Activated CD4-positive, alpha-beta T cell treated with anti-CD3 and anti-CD28 coated beads for 36 hours (primary cell): ENCODE results near the gene C10orf71. TPM values are rescaled to one million over a fixed set of nuclear protein-coding genes. Genes with fewer than 3 reads are reported as not detected.

Source experiments
- ATAC-seq: fragments of 200-7000 bp; cut with Tn5 transposase; one replicate; pipeline ENCODE4 v1.10.0; 2021; ENCODE audit warnings: mild to moderate bottlenecking, moderate library complexity
- CTCF ChIA-PET: fragments of 350-600 bp; sonication (Branson Sonifier 250); formaldehyde crosslinking; loops from one replicate; lab custom pipeline; 2021; ENCODE audit warnings: antibody characterized with exemption; lab: Charles Lee
- POLR2A ChIA-PET: fragments of 350-600 bp; sonication (Branson Sonifier 250); formaldehyde crosslinking; loops from one replicate; lab custom pipeline; 2021; ENCODE audit warnings: antibody characterized with exemption, inconsistent platforms; lab: Charles Lee
- DNase-seq: peaks from one replicate; pipeline ENCODE4 v3.0.0-alpha.2; 2020
- H3K27ac Mint-ChIP-seq: one replicate; pipeline ENCODE4 v1.8.0; 2021; ENCODE audit warnings: mixed read lengths
- H3K27me3 Mint-ChIP-seq: one replicate; pipeline ENCODE4 v1.8.0; 2021; ENCODE audit warnings: mixed read lengths
- H3K36me3 Mint-ChIP-seq: one replicate; pipeline ENCODE4 v1.8.0; 2021; ENCODE audit warnings: low read depth, mixed read lengths
- H3K4me1 Mint-ChIP-seq: one replicate; pipeline ENCODE4 v1.8.0; 2021; ENCODE audit warnings: mixed read lengths
- H3K4me3 Mint-ChIP-seq: one replicate; pipeline ENCODE4 v1.8.0; 2021; ENCODE audit warnings: mild to moderate bottlenecking, moderate library complexity, mixed read lengths
- H3K9me3 Mint-ChIP-seq: one replicate; pipeline ENCODE4 v1.8.0; 2021; ENCODE audit warnings: low read depth, mixed read lengths
- intact Hi-C, 2 experiments: fragments of 100-400 bp; cut with DNase I in 1 of 2; cut with micrococcal nuclease in 1 of 2; formaldehyde crosslinking; loops; one replicate each; pipeline versions ENCODE4 v1.14.2 to v1.15.1; 2022 to 2024; cut with DNase I, micrococcal nuclease
- total RNA-seq, 2 experiments: library from RNA; stranded (reverse); gene quantifications; one replicate each; pipeline ENCODE4 v1.2.3, GENCODE V29; 2021

C10orf71 gene
- total RNA-seq, 2 experiments from 2014 or later = not detected

GRCh38 chr10:49263591-49263990, 35.4 kb upstream of the C10orf71 start:
- ATAC-seq (no peak), DNase-seq (no peak)
- CTCF ChIA-PET = no interaction called here
- Mint-ChIP-seq H3K36me3 (no peaks in the 10 kb centered on the region), H3K4me1 (no peaks in the 10 kb centered on the region), H3K27me3 (peaks cover 4% of the 10 kb centered on the region), H3K27ac (no peak overlapping the region), H3K9me3 (peaks cover 18% of the 10 kb centered on the region), H3K4me3 (no peak overlapping the region)
- POLR2A ChIA-PET = no interaction called here
- intact Hi-C loops = no loop called here

- no peak overlapping the region for H3K4me3 Mint-ChIP-seq
- intact Hi-C loops = no loop called here
- H3K27me3 Mint-ChIP-seq = peaks cover 4% of the 10 kb centered on the region
- H3K9me3 Mint-ChIP-seq = peaks cover 18% of the 10 kb centered on the region
- ATAC-seq (no peak), DNase-seq (no peak)
- CTCF ChIA-PET = no interaction called here
- POLR2A ChIA-PET = no interaction called here
- H3K4me1 Mint-ChIP-seq = no peaks in the 10 kb centered on the region
- H3K36me3 Mint-ChIP-seq = no peaks in the 10 kb centered on the region
- H3K27ac Mint-ChIP-seq = no peak overlapping the region
These were observed 34.7 kb upstream of the C10orf71 start for GRCh38 chr10:49264177-49264677.

- CTCF ChIA-PET = no interaction called here
- intact Hi-C loops = no loop called here
- Mint-ChIP-seq H3K27me3 (peaks cover 5% of the 10 kb centered on the region), H3K4me3 (no peak overlapping the region), H3K27ac (no peak overlapping the region), H3K36me3 (no peaks in the 10 kb centered on the region), H3K9me3 (peaks cover 18% of the 10 kb centered on the region), H3K4me1 (no peaks in the 10 kb centered on the region)
- DNase-seq = no peak
- POLR2A ChIA-PET = no interaction called here
- ATAC-seq = no peak
These were observed 33.1 kb upstream of the C10orf71 start for GRCh38 chr10:49265885-49266284.

GRCh38 chr10:49268185-49268584, 30.8 kb upstream of the C10orf71 start:
- intact Hi-C loops = no loop called here
- DNase-seq = no peak
- H3K27ac Mint-ChIP-seq = no peak overlapping the region
- H3K36me3 Mint-ChIP-seq = no peaks in the 10 kb centered on the region
- peaks cover 2% of the 10 kb centered on the region for H3K4me1 Mint-ChIP-seq
- H3K4me3 Mint-ChIP-seq = no peak overlapping the region
- POLR2A ChIA-PET = no interaction called here
- no peak for ATAC-seq
- H3K9me3 Mint-ChIP-seq = peaks cover 18% of the 10 kb centered on the region
- CTCF ChIA-PET = interaction anchor here (0.7 kb wide), 1 partner anchor 84 kb away, joined by 3 read pairs; no protein-coding TSS in a partner anchor
- peaks cover 5% of the 10 kb centered on the region for H3K27me3 Mint-ChIP-seq

- DNase-seq (no peak), ATAC-seq (no peak)
- intact Hi-C loops = no loop called here
- Mint-ChIP-seq H3K4me1 (peaks cover 2% of the 10 kb centered on the region), H3K36me3 (no peaks in the 10 kb centered on the region), H3K4me3 (no peak overlapping the region), H3K27me3 (peaks cover 3% of the 10 kb centered on the region), H3K9me3 (peaks cover 18% of the 10 kb centered on the region), H3K27ac (no peak overlapping the region)
- ChIA-PET POLR2A (no interaction called here), CTCF (no interaction called here)
These were observed 29.4 kb upstream of the C10orf71 start for GRCh38 chr10:49269523-49269922.

- ATAC-seq (no peak), DNase-seq (no peak)
- Mint-ChIP-seq H3K9me3 (peaks cover 11% of the 10 kb centered on the region), H3K36me3 (no peaks in the 10 kb centered on the region), H3K4me3 (no peak overlapping the region), H3K27me3 (peaks cover 3% of the 10 kb centered on the region), H3K27ac (no peak overlapping the region), H3K4me1 (peaks cover 2% of the 10 kb centered on the region)
- ChIA-PET CTCF (no interaction called here), POLR2A (no interaction called here)
- intact Hi-C loops = no loop called here
These were observed 28.4 kb upstream of the C10orf71 start for GRCh38 chr10:49270565-49270964.

GRCh38 chr10:49271346-49271745, 27.6 kb upstream of the C10orf71 start:
- Mint-ChIP-seq H3K4me3 (no peak overlapping the region), H3K27ac (no peak overlapping the region), H3K36me3 (no peaks in the 10 kb centered on the region), H3K27me3 (peaks cover 3% of the 10 kb centered on the region), H3K4me1 (peaks cover 2% of the 10 kb centered on the region), H3K9me3 (peaks cover 3% of the 10 kb centered on the region)
- DNase-seq (no peak), ATAC-seq (no peak)
- intact Hi-C loops = no loop called here
- CTCF ChIA-PET = no interaction called here
- POLR2A ChIA-PET = no interaction called here

- no peak for ATAC-seq
- Mint-ChIP-seq H3K36me3 (no peaks in the 10 kb centered on the region), H3K27ac (no peak overlapping the region), H3K4me3 (no peak overlapping the region), H3K27me3 (peaks cover 3% of the 10 kb centered on the region), H3K9me3 (peaks cover under 1% of the 10 kb centered on the region), H3K4me1 (peaks cover 2% of the 10 kb centered on the region)
- POLR2A ChIA-PET = no interaction called here
- DNase-seq = no peak
- intact Hi-C loops = no loop called here
- CTCF ChIA-PET = interaction anchor here (0.7 to 0.9 kb wide), 2 partner anchors 10 to 237 kb away, joined by 3 read pairs; no protein-coding TSS in a partner anchor
These were observed 26.5 kb upstream of the C10orf71 start for GRCh38 chr10:49272251-49273081.

- no peak for ATAC-seq
- peaks cover 2% of the 10 kb centered on the region for H3K4me1 Mint-ChIP-seq
- intact Hi-C loops = no loop called here
- H3K9me3 Mint-ChIP-seq = no peaks in the 10 kb centered on the region
- CTCF ChIA-PET = interaction anchor here (0.9 kb wide), 1 partner anchor 9 kb away, joined by 3 read pairs; no protein-coding TSS in a partner anchor
- H3K27me3 Mint-ChIP-seq = peaks cover 3% of the 10 kb centered on the region
- no peak for DNase-seq
- H3K4me3 Mint-ChIP-seq = no peak overlapping the region
- POLR2A ChIA-PET = no interaction called here
- H3K27ac Mint-ChIP-seq = no peak overlapping the region
- H3K36me3 Mint-ChIP-seq = no peaks in the 10 kb centered on the region
These were observed 25.9 kb upstream of the C10orf71 start for GRCh38 chr10:49273082-49273465.

GRCh38 chr10:49273626-49274025, 25.3 kb upstream of the C10orf71 start:
- intact Hi-C loops = no loop called here
- H3K36me3 Mint-ChIP-seq = no peaks in the 10 kb centered on the region
- ChIA-PET POLR2A (no interaction called here), CTCF (interaction anchor here (0.9 kb wide), 1 partner anchor 9 kb away, joined by 3 read pairs; no protein-coding TSS in a partner anchor)
- ATAC-seq (no peak), DNase-seq (no peak)
- H3K27me3 Mint-ChIP-seq = peaks cover 3% of the 10 kb centered on the region
- no peak overlapping the region for H3K4me3 Mint-ChIP-seq
- peaks cover 2% of the 10 kb centered on the region for H3K4me1 Mint-ChIP-seq
- no peak overlapping the region for H3K27ac Mint-ChIP-seq
- H3K9me3 Mint-ChIP-seq = no peaks in the 10 kb centered on the region

GRCh38 chr10:49274886-49275285, 24.1 kb upstream of the C10orf71 start:
- H3K4me3 Mint-ChIP-seq = no peak overlapping the region
- H3K27me3 Mint-ChIP-seq = peaks cover 2% of the 10 kb centered on the region
- H3K4me1 Mint-ChIP-seq = peaks cover 2% of the 10 kb centered on the region
- ChIA-PET POLR2A (no interaction called here), CTCF (interaction anchor here (0.6 kb wide), 1 partner anchor 170 kb away, joined by 3 read pairs; no protein-coding TSS in a partner anchor)
- intact Hi-C loops = no loop called here
- H3K36me3 Mint-ChIP-seq = no peaks in the 10 kb centered on the region
- DNase-seq (no peak), ATAC-seq (no peak)
- no peak overlapping the region for H3K27ac Mint-ChIP-seq
- no peaks in the 10 kb centered on the region for H3K9me3 Mint-ChIP-seq

- CTCF ChIA-PET = interaction anchor here (0.7 kb wide), 1 partner anchor 108 kb away, joined by 3 read pairs; no protein-coding TSS in a partner anchor
- no peaks in the 10 kb centered on the region for H3K27me3 Mint-ChIP-seq
- intact Hi-C loops = no loop called here
- POLR2A ChIA-PET = no interaction called here
- H3K4me3 Mint-ChIP-seq = no peak overlapping the region
- no peak overlapping the region for H3K27ac Mint-ChIP-seq
- ATAC-seq = no peak
- peaks cover 2% of the 10 kb centered on the region for H3K4me1 Mint-ChIP-seq
- no peaks in the 10 kb centered on the region for H3K9me3 Mint-ChIP-seq
- no peaks in the 10 kb centered on the region for H3K36me3 Mint-ChIP-seq
- no peak for DNase-seq
These were observed 23.1 kb upstream of the C10orf71 start for GRCh38 chr10:49275896-49276295.
